ENCODE data around the gene ENKUR.

The ENKUR gene

GRCh38 chr10:24947304-24948097 is 68.5 kb downstream of the ENKUR start:
- no peaks in the 10 kb centered on the region for H3K36me3 ChIP-seq (ENCODE audit: insufficient read depth, insufficient read length, low read length)
- TF ChIP-seq YY1 (IDR thresholded peaks at IDR 0.05; ENCODE audit: insufficient read depth, insufficient read length) = no peak
- TF ChIP-seq ZNF274 (IDR thresholded peaks at IDR 0.05; ENCODE audit: low read depth, low read length) = no peak
- H3K4me1 ChIP-seq (ENCODE audit: insufficient read depth, insufficient read length) = no peaks in the 10 kb centered on the region
- DNase-seq (ENCODE audit: low read depth, low spot score) = no peak
- H3K9me3 ChIP-seq (ENCODE audit: insufficient read depth, low read length) = no peaks in the 10 kb centered on the region
- no peaks in the 10 kb centered on the region for H3K27me3 ChIP-seq (ENCODE audit: insufficient read depth, insufficient read length)
- H3K4me3 ChIP-seq (ENCODE audit: insufficient read length, low read depth) = no peak overlapping the region
- no peak overlapping the region for H3K9ac ChIP-seq (ENCODE audit: insufficient read length, low read depth)

GRCh38 chr10:24944512-24945255 is 71.3 kb downstream of the ENKUR start:
- TF ChIP-seq YY1 (IDR thresholded peaks at IDR 0.05; ENCODE audit: insufficient read depth, insufficient read length) (no peak), ZNF274 (IDR thresholded peaks at IDR 0.05; ENCODE audit: low read depth, low read length) (no peak), SUZ12 (IDR thresholded peaks at IDR 0.05; ENCODE audit: extremely low read depth, insufficient read depth, insufficient read length) (no peak)
- no peaks in the 10 kb centered on the region for H3K9me3 ChIP-seq (ENCODE audit: insufficient read depth, low read length)
- no peaks in the 10 kb centered on the region for H3K27me3 ChIP-seq (ENCODE audit: insufficient read depth, insufficient read length)
- H3K36me3 ChIP-seq (ENCODE audit: insufficient read depth, insufficient read length, low read length) = no peaks in the 10 kb centered on the region
- no peak overlapping the region for H3K4me3 ChIP-seq (ENCODE audit: insufficient read length, low read depth)
- DNase-seq (ENCODE audit: low read depth, low spot score) = no peak
- no peak overlapping the region for H3K9ac ChIP-seq (ENCODE audit: insufficient read length, low read depth)
- no peaks in the 10 kb centered on the region for H3K4me1 ChIP-seq (ENCODE audit: insufficient read depth, insufficient read length)

- no peak overlapping the region for H3K4me3 ChIP-seq (ENCODE audit: insufficient read length, low read depth)
- no peaks in the 10 kb centered on the region for H3K4me1 ChIP-seq (ENCODE audit: insufficient read depth, insufficient read length)
- no peaks in the 10 kb centered on the region for H3K27me3 ChIP-seq (ENCODE audit: insufficient read depth, insufficient read length)
- no peak for DNase-seq (ENCODE audit: low read depth, low spot score)
- TF ChIP-seq ZNF274 (IDR thresholded peaks at IDR 0.05; ENCODE audit: low read depth, low read length) (no peak), YY1 (IDR thresholded peaks at IDR 0.05; ENCODE audit: insufficient read depth, insufficient read length) (no peak), SUZ12 (IDR thresholded peaks at IDR 0.05; ENCODE audit: extremely low read depth, insufficient read depth, insufficient read length) (no peak)
- H3K36me3 ChIP-seq (ENCODE audit: insufficient read depth, insufficient read length, low read length) = peaks cover 17% of the 10 kb centered on the region
- peaks cover 7% of the 10 kb centered on the region for H3K9me3 ChIP-seq (ENCODE audit: insufficient read depth, low read length)
- no peak overlapping the region for H3K9ac ChIP-seq (ENCODE audit: insufficient read length, low read depth)
Measured at GRCh38 chr10:24938525-24938924, 77.4 kb downstream of the ENKUR start.

- Histone ChIP-seq H3K4me3 (ENCODE audit: insufficient read length, low read depth) (no peak overlapping the region), H3K9me3 (ENCODE audit: insufficient read depth, low read length) (peaks cover 7% of the 10 kb centered on the region), H3K4me1 (ENCODE audit: insufficient read depth, insufficient read length) (no peaks in the 10 kb centered on the region), H3K27me3 (ENCODE audit: insufficient read depth, insufficient read length) (no peaks in the 10 kb centered on the region), H3K36me3 (ENCODE audit: insufficient read depth, insufficient read length, low read length) (peaks cover 17% of the 10 kb centered on the region), H3K9ac (ENCODE audit: insufficient read length, low read depth) (no peak overlapping the region)
- no peak for DNase-seq (ENCODE audit: low read depth, low spot score)
- no peak for TF ChIP-seq YY1 (IDR thresholded peaks at IDR 0.05; ENCODE audit: insufficient read depth, insufficient read length)
- no peak for TF ChIP-seq SUZ12 (IDR thresholded peaks at IDR 0.05; ENCODE audit: extremely low read depth, insufficient read depth, insufficient read length)
- TF ChIP-seq ZNF274 (IDR thresholded peaks at IDR 0.05; ENCODE audit: low read depth, low read length) = no peak
Measured at GRCh38 chr10:24938076-24938475, 77.9 kb downstream of the ENKUR start.

- Histone ChIP-seq H3K9ac (ENCODE audit: insufficient read length, low read depth) (no peak overlapping the region), H3K4me1 (ENCODE audit: insufficient read depth, insufficient read length) (no peaks in the 10 kb centered on the region), H3K9me3 (ENCODE audit: insufficient read depth, low read length) (peaks cover 7% of the 10 kb centered on the region), H3K4me3 (ENCODE audit: insufficient read length, low read depth) (no peak overlapping the region), H3K36me3 (ENCODE audit: insufficient read depth, insufficient read length, low read length) (peaks cover 17% of the 10 kb centered on the region), H3K27me3 (ENCODE audit: insufficient read depth, insufficient read length) (no peaks in the 10 kb centered on the region)
- DNase-seq (ENCODE audit: low read depth, low spot score) = no peak
- TF ChIP-seq ZNF274 (IDR thresholded peaks at IDR 0.05; ENCODE audit: low read depth, low read length) (no peak), YY1 (IDR thresholded peaks at IDR 0.05; ENCODE audit: insufficient read depth, insufficient read length) (no peak), SUZ12 (IDR thresholded peaks at IDR 0.05; ENCODE audit: extremely low read depth, insufficient read depth, insufficient read length) (no peak)
Measured at GRCh38 chr10:24935504-24936292, 80.3 kb downstream of the ENKUR start.
